ENCODE data around the gene UBAC2.
"Not testable (repeated sequence)": the region's sequence is repeated elsewhere in the genome, so short reads cannot be mapped to it uniquely, and the experiment has no call there.

UBAC2 gene

DNA sequence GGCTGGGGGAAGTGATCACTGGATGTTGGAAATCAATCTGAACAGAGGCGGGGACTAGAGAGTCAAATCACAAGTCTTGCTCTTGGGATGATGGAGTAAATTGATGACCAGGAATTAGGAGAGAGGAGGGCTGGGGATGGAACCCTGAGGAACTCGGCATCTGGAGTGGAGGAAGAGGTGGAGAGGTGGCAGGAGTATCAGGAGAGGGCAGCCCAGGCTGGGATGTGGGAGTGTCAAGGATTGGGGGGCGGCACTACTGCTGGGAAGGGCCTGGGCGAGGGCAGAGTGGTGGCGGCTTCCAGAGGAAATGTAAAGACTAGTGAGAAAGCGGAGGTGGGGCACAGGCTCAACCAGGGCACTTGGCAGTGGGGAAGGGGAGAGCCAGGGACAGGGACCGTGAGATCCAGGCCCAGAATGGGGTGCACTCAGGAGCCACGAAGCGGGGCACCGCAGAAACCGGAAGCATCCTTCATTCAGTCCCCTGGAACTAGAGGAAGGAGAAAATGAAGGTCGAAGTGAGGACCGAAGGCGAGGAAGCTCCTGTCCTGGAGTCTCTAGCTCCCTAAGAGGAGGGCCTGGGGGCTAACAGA lies 187.8 kb downstream of the UBAC2 start:
- no peak for DNase-seq (ENCODE audit: low read depth in 2 of 2, low spot score in 1 of 2)

DNA sequence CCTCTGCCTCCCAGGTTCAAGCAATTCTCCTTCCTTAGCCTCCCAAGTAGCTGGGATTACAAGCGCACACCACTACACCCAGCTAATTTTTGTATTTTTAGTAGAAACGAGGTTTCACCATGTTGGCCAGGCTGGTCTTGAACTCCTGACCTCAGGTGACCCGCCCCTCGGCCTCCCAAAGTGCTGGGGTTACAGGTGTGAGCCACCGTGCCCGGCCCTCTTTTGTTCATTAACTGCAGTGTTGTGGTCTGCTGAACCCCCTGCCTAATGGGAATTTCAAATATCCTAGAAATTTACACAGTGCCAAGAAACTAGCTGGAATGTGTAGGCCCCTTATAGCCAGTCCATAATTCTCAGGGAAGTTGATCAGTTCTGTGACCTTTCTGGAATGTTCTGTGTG lies 188.4 kb downstream of the UBAC2 start:
- DNase-seq (ENCODE audit: low read depth in 2 of 2, low spot score in 1 of 2): not testable (repeated sequence)

DNA sequence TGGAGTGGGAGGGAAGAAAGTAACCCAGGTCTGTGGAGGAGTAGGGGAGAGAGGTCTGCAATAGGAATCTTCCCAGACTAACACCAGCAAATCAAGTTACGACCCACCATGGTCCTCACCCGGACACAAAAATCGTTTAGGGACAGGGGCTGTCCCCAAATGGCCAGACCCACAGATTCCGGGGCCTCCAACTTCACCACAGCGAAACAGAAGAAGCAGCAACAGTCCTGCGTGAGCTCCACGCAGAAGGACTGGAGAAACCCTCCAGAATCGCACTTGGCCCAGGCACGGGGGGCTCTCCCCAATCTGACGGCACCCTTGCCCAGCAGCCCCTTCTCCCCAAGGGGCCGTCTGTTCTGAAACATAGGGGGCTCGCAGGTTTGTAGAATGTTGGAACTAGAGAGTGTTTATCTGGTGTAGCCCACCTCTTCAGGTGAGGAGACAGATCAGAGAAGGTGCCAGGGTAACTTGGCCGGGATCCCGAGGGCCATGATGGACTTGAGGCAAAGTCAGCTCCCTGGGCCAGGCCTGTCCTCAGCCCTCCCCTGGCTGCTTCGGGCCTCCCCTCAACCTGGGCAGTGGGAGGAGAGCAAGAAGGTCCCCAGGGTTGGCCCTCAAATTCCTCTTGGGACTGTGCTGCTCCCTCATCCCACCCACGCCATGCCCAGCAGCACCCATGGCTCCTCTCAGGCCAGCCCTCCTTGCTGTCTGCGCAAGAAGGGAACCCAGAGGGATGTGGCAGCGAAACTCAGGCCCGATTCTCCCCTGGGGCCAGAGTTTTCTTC lies 189.1 kb downstream of the UBAC2 start:
- no peak for DNase-seq (ENCODE audit: low read depth in 2 of 2, low spot score in 1 of 2)

DNA sequence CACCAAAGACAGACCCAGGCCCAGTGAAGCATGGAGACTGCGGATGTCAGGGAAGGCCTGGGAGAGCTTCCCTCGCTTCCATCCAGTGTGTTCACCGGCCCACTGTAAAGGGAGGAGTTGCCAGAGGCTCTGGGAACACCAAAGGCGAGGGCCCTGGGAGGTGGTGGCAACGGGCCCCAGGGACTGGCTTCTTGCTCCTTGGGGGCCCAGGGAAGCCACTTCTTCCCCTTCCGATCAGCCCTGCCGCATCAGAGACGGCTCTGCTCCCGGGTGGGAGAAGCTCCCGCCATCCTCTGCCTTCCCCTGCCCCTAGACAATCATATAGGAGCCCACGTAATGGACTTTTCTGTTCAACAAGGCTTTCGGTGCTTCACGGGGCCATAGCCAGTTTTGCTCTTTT lies 189.9 kb downstream of the UBAC2 start:
- no peak for DNase-seq (ENCODE audit: low read depth in 2 of 2, low spot score in 1 of 2)

DNA sequence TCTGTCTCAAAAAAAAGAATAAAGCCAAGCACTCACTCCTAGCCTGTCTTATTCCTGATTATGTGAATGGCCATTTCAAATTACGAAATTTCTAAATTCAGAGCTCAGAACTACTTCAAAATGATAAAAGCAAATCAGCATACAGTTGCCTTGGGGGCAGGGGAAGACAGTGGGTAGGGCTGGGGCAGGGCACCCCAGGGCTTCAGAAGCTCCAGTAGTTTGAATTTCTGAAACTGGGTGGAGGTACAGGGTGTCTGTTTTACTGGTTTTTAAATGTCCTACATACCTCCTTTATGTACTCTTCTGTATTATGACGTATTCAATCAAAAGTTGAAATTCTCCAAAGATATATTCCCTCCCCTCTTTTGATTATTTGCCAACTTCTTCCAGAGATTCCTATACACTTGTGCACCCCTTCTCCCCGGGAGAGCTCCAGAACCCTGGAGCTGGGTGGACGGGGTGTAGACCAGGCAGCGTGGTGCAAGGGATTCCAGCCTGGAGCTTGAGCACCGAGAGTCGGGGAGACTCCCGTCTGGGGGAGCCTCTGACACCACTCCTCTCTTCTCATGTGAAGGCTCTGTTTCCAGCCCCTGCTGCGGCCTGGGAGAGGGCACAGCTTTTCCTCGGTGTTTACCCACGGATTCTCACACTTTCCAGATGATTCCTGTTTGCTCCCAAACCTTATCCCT lies 191.3 kb downstream of the UBAC2 start:
- no peak for DNase-seq (ENCODE audit: low read depth in 2 of 2, low spot score in 1 of 2)

DNA sequence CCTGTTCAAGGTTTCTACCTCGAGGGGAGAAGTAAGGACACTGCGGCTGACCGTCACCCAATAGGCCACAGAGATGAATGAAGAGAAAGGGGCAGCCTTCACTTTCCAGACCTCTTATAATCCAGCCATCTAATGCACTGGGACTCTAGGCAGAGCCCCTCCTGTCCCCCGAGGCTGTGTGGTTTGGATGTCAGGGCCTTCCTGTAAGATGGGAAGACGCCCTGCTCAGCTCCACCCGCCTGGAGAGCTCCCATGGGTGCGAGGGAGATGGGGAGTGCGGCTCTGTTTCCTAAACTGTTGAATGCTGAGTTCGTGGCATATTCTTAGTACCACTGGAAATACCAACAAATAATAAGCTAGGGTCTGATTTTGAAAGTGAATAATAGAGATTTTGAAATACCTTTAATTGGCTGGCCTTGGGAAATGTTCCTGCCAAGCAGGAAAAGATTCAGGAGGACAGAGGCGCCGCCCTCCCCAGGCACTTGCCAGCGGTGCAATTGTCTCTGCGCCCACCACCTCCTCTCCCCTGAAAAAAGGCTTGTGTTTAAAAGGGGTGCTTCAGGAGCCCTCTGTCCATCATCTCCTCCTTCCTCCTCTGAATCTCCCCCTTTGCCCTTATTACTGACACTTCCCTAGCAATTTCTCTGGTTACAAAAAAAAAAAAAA lies 191.9 kb downstream of the UBAC2 start:
- DNase-seq (ENCODE audit: low read depth in 2 of 2, low spot score in 1 of 2): no peak

DNA sequence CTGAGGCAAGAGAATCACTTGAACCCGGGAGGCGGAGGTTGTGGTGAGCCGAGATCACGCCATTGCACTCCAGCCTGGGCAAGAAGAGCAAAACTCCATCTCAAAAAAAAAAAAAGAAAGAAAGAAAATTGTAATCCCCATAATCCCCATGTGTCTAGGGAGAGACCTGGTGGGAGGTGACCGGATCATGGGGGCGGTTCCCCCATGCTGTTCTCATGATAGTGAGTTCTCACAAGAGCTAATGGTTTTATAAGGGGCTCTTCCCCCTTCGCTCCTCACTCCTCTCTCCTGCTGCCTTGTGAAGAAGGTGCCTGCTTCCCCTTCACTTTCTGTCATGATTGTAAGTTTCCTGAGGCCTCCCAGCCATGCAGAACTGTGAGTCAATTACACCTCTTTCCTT lies 192.7 kb downstream of the UBAC2 start:
- not testable (repeated sequence) for DNase-seq (ENCODE audit: low read depth in 2 of 2, low spot score in 1 of 2)

DNA sequence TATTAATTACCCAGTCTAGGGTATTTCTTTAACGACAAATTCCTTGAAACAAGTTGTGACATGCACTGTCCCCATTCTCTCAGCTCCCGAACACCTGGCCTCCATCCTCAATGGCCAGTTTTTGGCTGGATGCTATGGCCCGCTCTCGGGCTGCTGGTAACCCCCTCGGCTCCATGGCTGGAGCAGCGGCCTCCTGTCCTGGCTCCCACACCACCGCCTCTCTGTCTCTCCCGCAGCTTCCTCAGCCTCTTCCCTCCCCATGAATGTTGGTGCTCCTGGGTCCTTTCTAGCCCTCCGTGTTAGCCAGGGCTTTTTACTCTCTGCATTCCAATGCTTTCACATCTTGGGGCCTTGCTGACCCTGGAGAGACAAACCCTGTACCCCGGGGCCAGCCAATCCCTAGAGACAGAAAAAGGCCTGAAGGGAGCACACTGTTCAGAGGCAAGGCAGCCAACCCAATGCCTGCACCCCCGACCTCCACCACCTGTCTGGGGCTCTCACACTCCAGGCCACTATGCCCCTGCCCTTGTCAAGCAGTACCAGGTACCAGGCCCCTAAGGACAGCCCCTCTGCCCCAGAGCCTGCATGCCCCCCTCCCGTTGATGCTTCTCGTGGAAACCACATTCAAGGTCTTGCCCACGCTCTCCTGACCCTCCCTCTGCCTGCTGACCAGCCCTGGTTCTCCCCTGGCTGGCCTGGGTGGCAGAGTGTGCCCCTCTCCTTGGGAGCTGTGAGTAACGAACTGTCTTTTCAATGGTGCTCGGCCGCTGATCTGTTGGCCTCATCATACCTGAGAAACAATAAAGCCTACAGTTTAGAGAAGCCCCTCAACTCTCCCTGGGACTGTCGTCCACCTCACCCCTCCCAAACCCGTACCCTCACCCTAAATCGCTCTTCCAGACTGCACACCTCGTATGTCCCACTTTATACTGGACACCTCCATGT lies 193.4 kb downstream of the UBAC2 start:
- DNase-seq (ENCODE audit: low read depth in 2 of 2, low spot score in 1 of 2): no peak

DNA sequence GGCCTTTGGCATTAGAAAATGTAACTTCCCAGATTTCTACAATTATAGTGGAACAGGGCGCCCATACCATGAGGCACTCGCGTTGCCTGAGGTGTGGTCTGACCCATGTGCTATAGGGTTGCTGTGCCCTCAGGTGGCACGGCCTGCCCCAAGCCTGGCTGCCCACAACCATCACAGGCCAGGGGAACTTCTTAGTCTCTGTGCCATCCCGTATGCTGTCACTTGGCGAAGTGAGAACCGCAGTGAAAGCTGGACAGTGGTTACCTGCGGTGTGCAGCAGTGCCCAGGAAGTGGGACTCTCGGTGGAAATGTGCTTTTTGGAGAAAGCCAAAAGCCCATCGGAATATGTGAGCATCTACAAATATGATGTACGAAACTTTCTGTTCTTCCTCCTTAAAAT lies 194.8 kb downstream of the UBAC2 start:
- no peak for DNase-seq (ENCODE audit: low read depth in 2 of 2, low spot score in 1 of 2)

DNA sequence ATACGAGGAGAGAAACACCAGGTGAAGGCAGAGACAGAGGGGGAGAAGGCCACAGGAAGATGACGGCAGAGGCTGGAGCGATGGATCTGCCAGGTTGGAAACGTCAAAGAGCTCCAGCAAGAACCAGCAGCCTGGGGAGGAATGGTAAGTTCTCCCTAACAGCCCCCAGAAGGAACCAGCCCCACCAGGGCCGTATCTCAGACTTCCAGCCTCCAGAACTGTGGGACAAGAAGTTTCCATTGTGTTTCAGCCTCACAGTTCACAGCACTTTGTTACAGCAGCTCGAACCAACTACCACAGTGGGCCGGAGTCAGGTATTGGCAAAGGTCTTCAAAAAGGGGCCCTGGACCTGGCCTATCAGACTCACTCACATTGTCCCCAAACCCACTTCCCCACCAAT lies 195.8 kb downstream of the UBAC2 start:
- no peak for DNase-seq (ENCODE audit: low read depth in 2 of 2, low spot score in 1 of 2)

DNA sequence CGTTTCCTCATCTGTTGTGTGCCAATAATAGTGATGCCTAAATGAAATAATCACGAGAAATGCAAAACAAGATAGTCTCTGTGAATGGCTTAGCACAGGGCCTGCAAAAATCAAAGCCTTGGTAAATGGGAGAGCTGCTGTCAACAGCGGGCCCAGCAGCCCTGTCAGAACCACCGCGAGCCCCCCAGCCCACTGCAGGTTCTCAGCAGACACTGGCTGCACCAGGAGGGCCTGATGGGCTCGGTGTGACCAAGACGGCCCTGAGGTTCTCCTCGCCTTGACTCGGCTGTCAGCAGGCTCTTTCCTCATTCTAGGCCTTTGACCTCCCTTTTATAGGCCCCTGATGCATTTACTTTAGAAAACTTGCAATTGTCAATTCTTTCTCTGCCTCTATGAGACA lies 197.4 kb downstream of the UBAC2 start:
- no peak for DNase-seq (ENCODE audit: low read depth in 2 of 2, low spot score in 1 of 2)

DNA sequence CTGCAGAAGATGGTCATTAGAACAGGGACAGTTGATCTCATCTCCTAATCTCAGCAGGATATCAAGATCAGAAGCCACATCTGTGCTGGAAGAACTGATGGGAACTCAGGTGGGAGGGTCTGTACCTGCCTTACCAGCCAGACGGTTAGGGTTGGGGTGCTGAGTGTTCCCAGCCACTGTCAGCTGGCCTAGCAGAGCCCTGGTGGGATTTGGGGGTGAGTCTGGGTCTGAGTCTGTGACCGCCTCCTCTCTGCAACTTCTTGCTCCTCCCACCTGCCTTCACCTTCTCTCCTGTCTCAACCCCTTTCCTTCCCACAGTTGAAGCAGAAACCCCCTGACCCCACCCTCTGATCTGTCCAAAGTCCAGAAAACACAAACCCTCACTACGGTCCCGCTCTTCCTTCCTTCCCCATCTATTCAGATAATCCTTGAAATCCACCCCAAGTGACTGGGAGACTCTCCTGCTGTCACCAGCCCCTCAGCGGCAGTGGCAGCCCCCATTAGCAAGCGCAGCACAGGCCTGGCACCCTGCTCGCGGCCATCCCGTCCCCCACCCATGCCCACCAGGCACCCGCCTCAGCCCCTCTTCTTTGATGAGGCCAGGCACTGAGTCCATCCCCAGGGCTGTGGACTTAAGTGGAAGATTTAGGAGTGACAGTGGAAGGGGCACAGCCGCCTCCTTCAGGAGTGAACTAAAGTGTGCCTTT lies 198.4 kb downstream of the UBAC2 start:
- DNase-seq (ENCODE audit: low read depth in 2 of 2, low spot score in 1 of 2): no peak

DNA sequence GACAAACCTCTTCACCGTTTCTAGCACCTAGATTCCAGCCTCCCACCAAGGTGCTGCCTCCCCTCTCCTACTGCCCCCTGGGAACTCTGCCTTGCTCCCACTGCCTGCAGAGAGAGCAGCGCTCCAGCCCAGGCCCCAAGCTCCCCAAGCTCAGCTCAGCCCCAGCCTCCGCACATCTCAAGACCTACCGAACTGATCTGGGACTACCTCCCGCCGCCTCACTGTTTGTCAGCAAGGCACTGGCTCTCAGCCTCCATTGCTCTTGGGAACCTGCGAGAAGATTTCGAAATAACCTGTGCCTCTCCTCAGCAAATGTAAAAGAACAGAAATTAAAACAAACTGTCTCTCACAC lies 198.9 kb downstream of the UBAC2 start:
- DNase-seq (ENCODE audit: low read depth in 2 of 2, low spot score in 1 of 2): no peak

DNA sequence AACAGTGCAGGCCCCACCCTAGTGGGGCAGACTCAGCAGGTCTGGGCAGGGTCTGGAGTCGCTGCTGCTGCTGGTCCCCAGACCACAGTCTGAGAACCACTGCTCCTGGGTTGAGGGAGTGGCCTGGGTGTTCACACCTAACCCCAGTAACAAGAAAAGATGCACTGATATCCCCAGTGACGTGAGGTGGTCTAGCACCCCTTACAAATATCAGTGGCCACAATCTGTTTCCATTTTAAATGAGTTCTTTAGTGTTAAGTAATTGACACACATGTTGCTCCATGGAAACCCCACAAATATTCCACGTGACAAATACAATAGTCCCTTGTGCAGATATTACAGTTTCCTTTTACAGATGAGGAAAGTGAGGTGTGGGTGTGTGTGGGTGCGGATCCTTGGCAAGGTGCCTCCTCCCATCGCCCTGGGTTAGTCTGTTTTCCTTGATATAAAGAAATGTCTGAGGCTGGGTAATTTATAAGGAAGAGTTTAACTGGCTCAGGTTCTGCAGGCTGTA lies 202.9 kb downstream of the UBAC2 start:
- peak in 1 of 2 donors; percentile 23 for DNase-seq (ENCODE audit: low read depth in 2 of 2, low spot score in 1 of 2)

DNA sequence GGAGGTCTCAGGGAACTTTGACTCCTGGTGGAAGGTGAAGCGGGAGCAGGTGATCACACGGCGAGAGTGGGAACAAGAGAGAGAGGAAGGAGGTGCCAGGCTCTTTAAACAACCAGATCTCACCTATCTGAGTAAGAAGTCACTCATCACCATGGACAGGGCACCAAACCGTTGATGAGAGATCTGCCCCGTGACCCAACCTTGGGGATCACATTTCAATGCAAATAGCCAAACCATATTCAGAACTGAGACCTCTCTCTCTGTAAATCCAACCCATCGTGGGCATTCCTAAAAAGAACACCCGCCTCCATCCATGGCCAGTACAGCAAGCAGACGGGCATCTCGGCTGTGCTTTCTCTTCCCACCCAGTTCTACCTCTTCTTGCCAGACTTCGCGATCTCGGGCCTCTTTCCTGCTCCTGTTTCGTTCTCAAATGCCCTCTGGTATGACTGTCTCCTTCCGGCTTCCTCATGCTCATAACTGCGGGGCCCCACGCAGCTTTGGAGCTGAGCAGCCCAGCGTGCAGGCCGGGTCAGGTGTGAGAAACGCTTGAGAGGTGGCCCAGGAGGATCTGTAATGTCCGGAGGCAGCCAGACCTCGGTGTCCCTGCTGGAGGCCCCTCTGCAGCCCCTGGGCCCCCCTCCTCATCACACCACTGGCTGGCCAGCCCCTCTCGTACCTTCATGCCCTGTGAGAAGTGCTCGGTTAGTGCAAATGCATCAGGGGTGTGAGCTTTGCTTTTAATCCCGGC lies 203.5 kb downstream of the UBAC2 start:
- DNase-seq (ENCODE audit: low read depth in 2 of 2, low spot score in 1 of 2): no peak

DNA sequence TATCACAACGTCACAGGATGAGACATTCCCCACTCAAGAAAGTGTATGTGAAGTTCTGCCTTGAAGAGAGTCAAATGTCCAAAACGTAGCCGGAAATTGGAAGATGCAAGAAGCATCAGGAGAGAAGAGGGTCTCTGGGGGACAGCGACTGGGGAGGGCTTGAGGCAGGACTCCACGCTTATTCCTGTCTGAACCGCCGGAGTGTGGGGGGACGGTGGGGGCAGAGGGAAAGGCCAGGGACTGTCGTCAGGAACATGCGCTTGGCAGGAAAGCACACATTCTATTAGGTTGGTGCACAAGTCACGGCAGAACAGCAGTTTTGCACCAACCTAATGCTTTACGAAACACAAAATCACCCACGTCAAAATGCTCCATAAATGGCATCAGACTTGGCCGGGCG lies 205.3 kb downstream of the UBAC2 start:
- DNase-seq (ENCODE audit: low read depth in 2 of 2, low spot score in 1 of 2): no peak

DNA sequence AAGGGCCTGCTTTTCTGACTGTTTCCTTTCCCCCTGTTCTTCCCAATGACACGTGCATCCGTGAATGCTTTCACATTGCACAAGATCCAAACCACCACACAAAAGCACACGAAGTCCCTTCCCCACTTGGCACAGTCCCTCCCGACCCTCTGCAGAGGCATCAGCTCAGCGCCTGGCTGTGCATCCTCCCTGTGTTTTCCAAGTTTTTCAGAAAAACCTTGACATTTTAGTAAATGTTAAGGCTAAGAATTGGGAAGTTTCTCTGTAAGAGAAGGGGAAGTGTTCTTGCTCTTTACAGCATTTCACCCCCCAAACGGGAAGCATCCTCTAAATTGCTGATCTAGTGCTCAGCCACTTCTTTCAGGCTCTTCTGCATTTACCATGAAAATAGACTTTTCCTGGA lies 206.1 kb downstream of the UBAC2 start:
- no peak for DNase-seq (ENCODE audit: low read depth in 2 of 2, low spot score in 1 of 2)

DNA sequence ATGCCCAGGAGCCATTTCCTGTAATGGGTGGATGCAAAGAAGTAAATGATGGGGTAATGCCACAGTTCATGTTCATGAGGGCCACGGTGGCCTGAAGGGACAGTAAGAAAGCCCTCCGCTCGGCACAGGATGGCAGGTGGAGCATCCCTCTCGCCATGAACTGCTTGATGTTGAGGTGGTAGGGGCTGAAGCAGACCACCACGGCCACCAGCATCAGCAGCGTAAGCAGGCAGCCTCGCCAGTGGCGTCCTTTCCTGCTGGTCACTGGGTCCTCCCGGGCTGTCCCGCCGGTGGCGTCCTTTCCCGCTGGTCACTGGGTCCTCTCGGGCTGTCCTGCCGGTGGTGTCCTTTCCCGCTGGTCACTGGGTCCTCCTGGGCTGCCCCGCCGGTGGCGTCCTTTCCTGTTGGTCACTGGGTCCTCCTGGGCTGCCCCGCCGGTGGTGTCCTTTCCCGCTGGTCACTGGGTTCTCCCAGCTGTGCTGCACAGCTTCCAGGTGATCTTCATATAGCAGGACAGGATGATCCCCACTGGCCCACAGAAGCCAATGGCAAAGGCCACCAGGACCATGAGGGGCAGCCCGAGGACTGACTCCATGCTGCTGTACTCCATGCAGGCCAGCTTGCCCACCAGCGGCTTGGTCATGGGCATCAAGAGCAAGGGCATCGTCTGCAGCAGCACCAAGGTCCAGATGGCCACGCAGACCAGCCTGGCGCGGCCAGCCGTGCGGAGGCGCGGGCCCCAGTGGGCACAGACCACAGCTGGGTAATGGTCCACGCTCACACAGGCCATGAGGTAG lies 207.4 kb downstream of the UBAC2 start:
- no peak for DNase-seq (ENCODE audit: low read depth in 2 of 2, low spot score in 1 of 2)

DNA sequence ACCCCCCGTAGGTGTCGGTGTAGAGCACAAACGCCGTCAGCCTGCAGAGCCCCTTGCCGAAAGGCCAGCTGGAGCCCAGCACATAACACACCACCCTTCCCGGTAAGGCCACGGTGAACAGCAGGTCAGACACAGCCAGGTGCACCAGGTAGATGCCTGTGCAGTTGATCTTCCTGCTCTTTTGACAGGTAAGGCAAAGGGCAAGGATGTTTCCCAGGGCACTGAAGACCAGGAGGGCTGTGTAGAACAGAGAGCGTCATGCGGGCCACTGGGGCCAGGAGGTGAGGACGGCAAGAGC lies 208.0 kb downstream of the UBAC2 start:
- no peak for DNase-seq (ENCODE audit: low read depth in 2 of 2, low spot score in 1 of 2)
